Epithelial cell of proximal tubule (primary cell): ENCODE results near the gene ARHGAP5. TPM values are rescaled to one million over a fixed set of nuclear protein-coding genes. Genes with fewer than 3 reads are reported as not detected.

Experiments used
- DNase-seq: peaks from one replicate; pipeline ENCODE4 v3.0.0-alpha.2; 2011; ENCODE audit warnings: low read depth
- H3K4me3 ChIP-seq: 2 replicates; pipeline ENCODE4 v1.5.1; 2011; ENCODE audit warnings: low read depth, mild to moderate bottlenecking, low read length
- CTCF ChIP-seq: conservative IDR thresholded peaks from 2 replicates; pipeline ENCODE4 v1.5.1; 2012; ENCODE audit warnings: low read depth, mild to moderate bottlenecking, low read length
- total RNA-seq: library from RNA; depleted of rRNA; stranded (reverse); fragments of >200 nt; gene quantifications from 2 replicates; pipeline ENCODE4 v1.2.3, GENCODE V29; 2015

The ARHGAP5 gene
- total RNA-seq, 1 donor from 2014 or later: 45.7 TPM

- TF ChIP-seq CTCF: no peak
- H3K4me3 ChIP-seq: no peak overlapping the region
- no peak for DNase-seq
These were observed 129.4 kb downstream of the ARHGAP5 start for GRCh38 chr14:32206552-32206951.

- TF ChIP-seq CTCF: no peak
- no peak overlapping the region for H3K4me3 ChIP-seq
- no peak for DNase-seq
These were observed 131.4 kb downstream of the ARHGAP5 start for GRCh38 chr14:32208490-32208889.

Other genes starting within 250 kb of the ARHGAP5 start
- not detected in 2 replicates for gene RNU6-7, start 124.7 kb downstream of the ARHGAP5 start, total RNA-seq
- gene RNU6-8, start 126.0 kb downstream of the ARHGAP5 start, total RNA-seq: not detected in 2 replicates